Glutamatergic neuron (in vitro differentiated cells): Measurements from ENCODE around the gene MBL2. TPM values are rescaled to one million over a fixed set of nuclear protein-coding genes. Genes with fewer than 3 reads are reported as not detected.

Experiments
- DNase-seq: peaks from one replicate; pipeline ENCODE4 v3.0.0; 2022
- H3K27ac Mint-ChIP-seq: one replicate; pipeline ENCODE4 v1.8.0; 2020; ENCODE audit warnings: mild to moderate bottlenecking, mixed read lengths, inconsistent platforms; ENCODE audit not compliant: unreplicated experiment
- H3K27me3 Mint-ChIP-seq: one replicate; pipeline ENCODE4 v1.8.0; 2020; ENCODE audit warnings: mild to moderate bottlenecking, moderate library complexity, mixed read lengths, inconsistent platforms; ENCODE audit not compliant: unreplicated experiment
- H3K36me3 Mint-ChIP-seq: one replicate; pipeline ENCODE4 v1.8.0; 2020; ENCODE audit warnings: mild to moderate bottlenecking, mixed read lengths, inconsistent platforms; ENCODE audit not compliant: unreplicated experiment
- H3K4me1 Mint-ChIP-seq: one replicate; pipeline ENCODE4 v1.8.0; 2020; ENCODE audit warnings: mild to moderate bottlenecking, low read depth, mixed read lengths, inconsistent platforms; ENCODE audit not compliant: unreplicated experiment
- H3K4me3 Mint-ChIP-seq: one replicate; pipeline ENCODE4 v1.8.0; 2020; ENCODE audit warnings: mild to moderate bottlenecking, mixed read lengths, inconsistent platforms; ENCODE audit not compliant: unreplicated experiment
- H3K9me3 Mint-ChIP-seq: one replicate; pipeline ENCODE4 v1.8.0; 2020; ENCODE audit warnings: mild to moderate bottlenecking, moderate library complexity, mixed read lengths, inconsistent platforms; ENCODE audit not compliant: unreplicated experiment
- CTCF ChIP-seq: fragments of 200-600 bp; sonication (generic); IDR thresholded peaks from one replicate; pipeline ENCODE4 v1.5.0; 2021; ENCODE audit not compliant: partially characterized antibody, unreplicated experiment
- total RNA-seq: library from RNA; stranded (reverse); fragmentation: NEBNext Ultra II Directional; extraction: Animal tissue kit (Norgen Biotek cat#: 25700); gene quantifications from one replicate; pipeline ENCODE4 v1.2.1, GENCODE V29; 2021; ENCODE audit not compliant: unreplicated experiment

The MBL2 gene
- total RNA-seq, 1 donor from 2014 or later: not detected

- H3K4me3 Mint-ChIP-seq: no peak overlapping the region
- TF ChIP-seq CTCF: no peak
- H3K27ac Mint-ChIP-seq: no peak overlapping the region
- H3K9me3 Mint-ChIP-seq: no peaks in the 10 kb centered on the region
- H3K36me3 Mint-ChIP-seq: no peaks in the 10 kb centered on the region
- DNase-seq: no peak
- H3K4me1 Mint-ChIP-seq: no peaks in the 10 kb centered on the region
- peaks cover 2% of the 10 kb centered on the region for H3K27me3 Mint-ChIP-seq
Observed at GRCh38 chr10:52762088-52762487, 10.5 kb downstream of the MBL2 start.

- Mint-ChIP-seq H3K9me3 (no peaks in the 10 kb centered on the region), H3K36me3 (no peaks in the 10 kb centered on the region), H3K27ac (no peak overlapping the region), H3K4me1 (no peaks in the 10 kb centered on the region), H3K27me3 (peaks cover 2% of the 10 kb centered on the region), H3K4me3 (no peak overlapping the region)
- no peak for DNase-seq
- no peak for TF ChIP-seq CTCF
Observed at GRCh38 chr10:52759154-52759553, 13.4 kb downstream of the MBL2 start.

- Mint-ChIP-seq H3K36me3 (no peaks in the 10 kb centered on the region), H3K27me3 (peaks cover 2% of the 10 kb centered on the region), H3K4me1 (no peaks in the 10 kb centered on the region), H3K9me3 (no peaks in the 10 kb centered on the region), H3K4me3 (no peak overlapping the region), H3K27ac (no peak overlapping the region)
- DNase-seq: no peak
- no peak for TF ChIP-seq CTCF
Observed at GRCh38 chr10:52758406-52758805, 14.2 kb downstream of the MBL2 start.

GRCh38 chr10:52757773-52758172 lies 14.8 kb downstream of the MBL2 start:
- no peak for DNase-seq

GRCh38 chr10:52756966-52757365 lies 15.6 kb downstream of the MBL2 start:
- Mint-ChIP-seq H3K4me1 (no peaks in the 10 kb centered on the region), H3K27me3 (peaks cover 2% of the 10 kb centered on the region), H3K27ac (no peak overlapping the region), H3K4me3 (no peak overlapping the region), H3K36me3 (no peaks in the 10 kb centered on the region), H3K9me3 (no peaks in the 10 kb centered on the region)
- DNase-seq: no peak
- no peak for TF ChIP-seq CTCF

More at GRCh38 chr10:52757773-52758172, 14.8 kb downstream of the MBL2 start:
- Mint-ChIP-seq H3K36me3 (no peaks in the 10 kb centered on the region), H3K27me3 (peaks cover 2% of the 10 kb centered on the region), H3K9me3 (no peaks in the 10 kb centered on the region), H3K4me1 (no peaks in the 10 kb centered on the region), H3K4me3 (no peak overlapping the region), H3K27ac (no peak overlapping the region)
- TF ChIP-seq CTCF: no peak
